Body of pancreas (tissue), 4 donors: ENCODE results near the gene PPP4R1.

Experiments used
- POLR2A ChIP-seq, 3 donors: fragments of 450-650 bp; IDR thresholded peaks; one replicate each; pipeline ENCODE4 v1.6.1; 2016; ENCODE audit warnings: antibody characterized with exemption in 3 of 3, mild to moderate bottlenecking in 2 of 3
- TF ChIP-seq, protein P1 (sequence below), 7 experiments: fragments of 450-650 bp in 4 of 7; fragments of 200-600 bp in 3 of 7; sonication (generic) in 3 of 7; IDR thresholded peaks; one replicate each; pipeline ENCODE4 v1.5.1; 2016 to 2019; ENCODE audit warnings: antibody characterized with exemption in 7 of 7

DNA sequence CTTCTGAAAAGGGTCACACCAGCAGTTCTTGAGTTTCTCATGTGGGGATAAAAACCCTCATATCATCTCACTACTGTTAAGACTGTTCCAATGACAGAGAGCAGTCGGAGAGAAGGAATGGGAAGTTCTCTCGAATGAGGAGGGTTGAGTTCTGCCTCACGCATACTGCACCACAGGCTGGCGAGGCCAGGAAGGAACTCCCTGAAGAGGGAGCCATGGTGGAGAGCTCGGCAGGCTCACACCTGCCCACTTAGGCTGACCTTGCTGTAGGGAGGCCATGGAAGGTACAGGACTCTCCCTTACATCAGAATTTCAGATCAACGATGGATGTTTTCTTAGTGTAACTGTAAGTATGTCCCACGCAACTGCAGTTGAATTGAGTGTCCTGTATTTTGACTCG is 74.4 kb downstream of the PPP4R1 start:
- TF ChIP-seq POLR2A (IDR thresholded peaks at IDR 0.05) = no peak
- TF ChIP-seq, protein P1, sequence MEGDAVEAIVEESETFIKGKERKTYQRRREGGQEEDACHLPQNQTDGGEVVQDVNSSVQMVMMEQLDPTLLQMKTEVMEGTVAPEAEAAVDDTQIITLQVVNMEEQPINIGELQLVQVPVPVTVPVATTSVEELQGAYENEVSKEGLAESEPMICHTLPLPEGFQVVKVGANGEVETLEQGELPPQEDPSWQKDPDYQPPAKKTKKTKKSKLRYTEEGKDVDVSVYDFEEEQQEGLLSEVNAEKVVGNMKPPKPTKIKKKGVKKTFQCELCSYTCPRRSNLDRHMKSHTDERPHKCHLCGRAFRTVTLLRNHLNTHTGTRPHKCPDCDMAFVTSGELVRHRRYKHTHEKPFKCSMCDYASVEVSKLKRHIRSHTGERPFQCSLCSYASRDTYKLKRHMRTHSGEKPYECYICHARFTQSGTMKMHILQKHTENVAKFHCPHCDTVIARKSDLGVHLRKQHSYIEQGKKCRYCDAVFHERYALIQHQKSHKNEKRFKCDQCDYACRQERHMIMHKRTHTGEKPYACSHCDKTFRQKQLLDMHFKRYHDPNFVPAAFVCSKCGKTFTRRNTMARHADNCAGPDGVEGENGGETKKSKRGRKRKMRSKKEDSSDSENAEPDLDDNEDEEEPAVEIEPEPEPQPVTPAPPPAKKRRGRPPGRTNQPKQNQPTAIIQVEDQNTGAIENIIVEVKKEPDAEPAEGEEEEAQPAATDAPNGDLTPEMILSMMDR (IDR thresholded peaks at IDR 0.05) = no peak
